Choroid plexus epithelial cell (primary cell): Measurements from ENCODE around the gene GUCY1B1.
A peak's percentile ranks its signal among the peaks of the same experiment; 100 is the strongest.
"Not testable (repeated sequence)": the region's sequence is repeated elsewhere in the genome, so short reads cannot be mapped to it uniquely, and the experiment has no call there.

Source experiments
- DNase-seq: peaks from one replicate; pipeline ENCODE4 v3.0.0-alpha.2; 2010; ENCODE audit warnings: low read depth
- H3K4me3 ChIP-seq: 2 replicates; pipeline ENCODE4 v1.5.1; 2011; ENCODE audit warnings: low read depth, mild to moderate bottlenecking, control low read depth, low read length, moderate library complexity
- CTCF ChIP-seq: conservative IDR thresholded peaks from 2 replicates; pipeline ENCODE4 v1.5.1; 2011; ENCODE audit warnings: low read depth, mild to moderate bottlenecking, control low read depth, inconsistent platforms, low read length, moderate library complexity

The GUCY1B1 gene

GRCh38 chr4:155795991-155796390 is 37.2 kb downstream of the GUCY1B1 start:
- peak; percentile 66 for TF ChIP-seq CTCF
- H3K4me3 ChIP-seq, result no peak overlapping the region
- peak; percentile 57 for DNase-seq

DNA sequence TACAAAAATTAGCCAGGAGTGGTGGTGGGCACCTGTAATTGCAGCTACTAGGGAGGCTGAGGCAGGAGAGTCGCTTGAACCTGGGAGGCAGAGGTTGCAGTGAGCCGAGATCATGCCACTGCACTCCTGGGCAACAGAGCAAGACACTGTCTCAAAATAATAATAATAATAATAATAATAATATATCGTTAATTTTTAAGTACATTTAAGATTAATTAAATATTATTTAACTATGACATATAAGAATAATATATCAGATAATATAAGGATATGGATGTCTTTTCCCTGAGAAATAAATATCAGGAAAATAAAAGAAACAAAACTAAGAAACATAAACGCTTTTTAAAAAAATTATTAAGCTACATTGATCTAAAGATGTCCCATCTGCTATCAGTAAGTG is 38.8 kb downstream of the GUCY1B1 start:
- H3K4me3 ChIP-seq, DNase-seq: not testable (repeated sequence)

- DNase-seq, result no peak
Measured at GRCh38 chr4:155799116-155799793, 40.4 kb downstream of the GUCY1B1 start.

GRCh38 chr4:155799794-155800123 is 40.9 kb downstream of the GUCY1B1 start:
- no peak for TF ChIP-seq CTCF
- no peak overlapping the region for H3K4me3 ChIP-seq
- DNase-seq, result no peak

More at GRCh38 chr4:155799116-155799793, 40.4 kb downstream of the GUCY1B1 start:
- no peak for TF ChIP-seq CTCF
- H3K4me3 ChIP-seq, result no peak overlapping the region

- no peak for TF ChIP-seq CTCF
- no peak for DNase-seq
- H3K4me3 ChIP-seq, result no peak overlapping the region
Measured at GRCh38 chr4:155800685-155801343, 42.0 kb downstream of the GUCY1B1 start.

- H3K4me3 ChIP-seq, result no peak overlapping the region
- DNase-seq, result no peak
- TF ChIP-seq CTCF, result no peak
Measured at GRCh38 chr4:155802190-155802959, 43.6 kb downstream of the GUCY1B1 start.

DNA sequence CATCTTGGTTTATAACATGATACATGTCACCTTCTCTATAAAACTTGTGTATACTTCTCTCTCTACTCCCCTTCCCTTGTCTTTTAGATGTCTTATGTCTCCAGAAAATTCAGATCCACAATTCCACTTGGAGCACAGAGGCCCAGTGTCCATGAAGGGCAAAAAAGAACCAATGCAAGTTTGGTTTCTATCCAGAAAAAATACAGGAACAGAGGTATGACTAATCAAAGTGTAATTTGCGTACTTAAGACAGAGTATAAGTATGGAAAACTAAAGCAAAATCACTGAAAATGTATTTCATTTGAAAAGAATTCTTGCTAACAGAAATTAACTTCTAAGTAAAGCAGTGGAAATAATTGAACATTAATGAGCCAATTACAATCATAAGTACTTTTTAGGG is 46.2 kb downstream of the GUCY1B1 start:
- DNase-seq, result peak; percentile 58
- no peak overlapping the region for H3K4me3 ChIP-seq
- TF ChIP-seq CTCF, result no peak
